PC-9 (cell line): ENCODE measurements around the gene NAA30. TPM values are rescaled to one million over a fixed set of nuclear protein-coding genes. Genes with fewer than 3 reads are reported as not detected.

Source experiments
- BruUV-seq: library from RNA; stranded (reverse); fragments of 400-500 nt; replicated peaks from 2 replicates; lab custom pipeline; 2021; lab: Mats Ljungman, UMichigan
- CTCF ChIA-PET: fragments of 300-600 bp; sonication (Branson Sonifier 250); formaldehyde crosslinking; loops from one replicate; lab custom pipeline; 2022; ENCODE audit warnings: antibody characterized with exemption; lab: Charles Lee
- POLR2A ChIA-PET: fragments of 300-600 bp; sonication (Branson Sonifier 250); formaldehyde crosslinking; loops from one replicate; lab custom pipeline; 2022; ENCODE audit warnings: antibody characterized with exemption; ENCODE audit not compliant: unreplicated experiment; lab: Charles Lee
- DNase-seq, 2 experiments: peaks; one replicate each; pipeline versions ENCODE4 v3.0.0 to v3.0.0-alpha.2; 2015 to 2022; ENCODE audit warnings: mixed read lengths in 1 of 2
- H2AFZ ChIP-seq: fragments of 200-600 bp; sonication (generic); 2 replicates; pipeline ENCODE4 v1.8.1; 2017; ENCODE audit warnings: antibody characterized with exemption
- H3F3A ChIP-seq: fragments of 200-600 bp; sonication (generic); 2 replicates; pipeline ENCODE4 v1.8.1; 2017; ENCODE audit warnings: antibody characterized with exemption, mild to moderate bottlenecking, low read depth; ENCODE audit not compliant: insufficient read depth
- H3K27ac ChIP-seq: fragments of 200-600 bp; sonication (generic); 2 replicates; pipeline ENCODE4 v1.6.1; 2016; ENCODE audit warnings: mixed run types
- H3K27me3 ChIP-seq: fragments of 200-600 bp; sonication (generic); 2 replicates; pipeline ENCODE4 v1.6.1; 2016; ENCODE audit warnings: low read depth, mixed run types; ENCODE audit not compliant: insufficient read depth
- H3K36me3 ChIP-seq: fragments of 200-600 bp; sonication (generic); 2 replicates; pipeline ENCODE4 v1.6.1; 2016; ENCODE audit warnings: low read depth, mixed run types
- H3K4me1 ChIP-seq: fragments of 200-600 bp; sonication (generic); replicated peaks from 2 replicates; pipeline ENCODE4 v1.6.1; 2016; ENCODE audit warnings: mixed run types; ENCODE audit not compliant: insufficient read depth
- H3K4me2 ChIP-seq: fragments of 200-600 bp; sonication (generic); 2 replicates; pipeline ENCODE4 v1.6.1; 2017; ENCODE audit warnings: mixed run types
- H3K4me3 ChIP-seq: fragments of 200-600 bp; sonication (generic); 2 replicates; pipeline ENCODE4 v1.6.1; 2016; ENCODE audit warnings: mixed run types
- H3K79me2 ChIP-seq: fragments of 200-600 bp; sonication (generic); 2 replicates; pipeline ENCODE4 v1.6.1; 2017; ENCODE audit warnings: low read depth, mixed run types
- H3K9me2 ChIP-seq: fragments of 200-600 bp; sonication (generic); 2 replicates; pipeline ENCODE4 v1.8.1; 2017; ENCODE audit warnings: mild to moderate bottlenecking; ENCODE audit not compliant: insufficient read depth
- H3K9me3 ChIP-seq: fragments of 200-600 bp; sonication (generic); 2 replicates; pipeline ENCODE4 v1.8.1; 2016; ENCODE audit warnings: low read depth; ENCODE audit not compliant: insufficient read depth
- H4K20me1 ChIP-seq: fragments of 200-600 bp; sonication (generic); 2 replicates; pipeline ENCODE4 v1.8.1; 2017; ENCODE audit not compliant: insufficient read depth
- EZH2 ChIP-seq: fragments of 200-600 bp; sonication (generic); IDR thresholded peaks from 2 replicates; pipeline ENCODE4 v1.8.0; 2017; ENCODE audit warnings: antibody characterized with exemption, low read depth
- intact Hi-C: fragments of 100-400 bp; cut with micrococcal nuclease; formaldehyde crosslinking; loops from one replicate; pipeline ENCODE4 v1.10.0; 2022; ENCODE audit not compliant: unreplicated experiment
- total RNA-seq: library from RNA; stranded (reverse); gene quantifications from 2 replicates; pipeline ENCODE4 v1.2.3, GENCODE V29; 2021
- TF ChIP-seq, protein P1 (sequence below): fragments of 200-600 bp; sonication (generic); conservative IDR thresholded peaks from 2 replicates; pipeline ENCODE4 v1.6.1; 2017; ENCODE audit warnings: mixed run types, antibody characterized with exemption, mild to moderate bottlenecking, moderate library complexity

The NAA30 gene
- total RNA-seq, 1 experiment from 2014 or later, result 14.2 TPM

DNA sequence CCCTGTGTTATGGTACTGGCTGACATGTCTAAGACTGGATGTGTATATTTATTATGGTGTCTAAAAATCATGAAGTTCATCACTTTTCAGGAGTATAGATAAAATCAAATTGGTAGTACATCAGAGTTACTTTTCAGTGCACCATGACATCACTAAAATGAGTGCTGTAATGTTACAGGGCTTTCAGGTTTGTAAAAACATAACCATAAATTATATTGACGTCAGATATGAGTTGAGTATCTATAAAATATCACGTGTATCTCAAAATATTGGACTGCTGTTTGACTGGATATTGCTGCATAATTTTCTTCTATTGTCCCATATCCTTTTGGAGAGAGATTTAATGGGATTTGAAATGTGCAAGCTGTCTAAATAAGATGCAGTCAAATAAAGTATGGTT lies 22.0 kb downstream of the NAA30 start:
- CTCF ChIA-PET, result interaction anchor here (0.6 kb wide), 1 partner anchor 783 kb away, joined by 4 read pairs; no protein-coding TSS in a partner anchor

DNA sequence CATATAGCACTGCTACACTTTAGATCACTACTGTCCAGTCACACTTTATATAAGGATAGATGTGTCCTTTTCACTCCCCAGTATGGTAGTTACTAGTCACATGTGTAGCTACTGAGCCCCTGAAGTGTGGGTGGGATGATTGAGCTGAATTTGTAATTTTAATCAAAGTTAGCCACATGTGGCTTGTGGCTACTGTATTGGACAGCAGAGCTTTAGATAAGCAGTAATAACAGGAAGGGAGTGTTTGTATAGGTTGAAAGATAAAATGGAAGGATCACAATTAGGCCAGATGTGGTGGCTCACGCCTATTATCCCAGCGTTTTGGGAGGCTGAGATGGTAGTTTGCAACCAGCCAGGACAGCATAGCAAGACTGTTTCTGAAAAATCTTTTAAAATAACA lies 23.5 kb downstream of the NAA30 start:
- Histone ChIP-seq H3K4me3 (no peak overlapping the region), H3K27ac (no peak overlapping the region), H3F3A (no peaks in the 10 kb centered on the region), H3K4me2 (no peak overlapping the region), H3K36me3 (0 out of 2 replicates have a peak, but pooled peaks cover 5% of the 10 kb centered on the region), H3K4me1 (no peaks in the 10 kb centered on the region), H3K27me3 (no peaks in the 10 kb centered on the region), H4K20me1 (no peaks in the 10 kb centered on the region; the same call in 1 of the 2 replicates), H2AFZ (no peak overlapping the region), H3K79me2 (no peaks in the 10 kb centered on the region), H3K9me2 (no peaks in the 10 kb centered on the region), H3K9me3 (no peaks in the 10 kb centered on the region)
- POLR2A ChIA-PET, result no interaction called here
- BruUV-seq, result no TSS peak
- no peak for DNase-seq
- TF ChIP-seq, protein P1, sequence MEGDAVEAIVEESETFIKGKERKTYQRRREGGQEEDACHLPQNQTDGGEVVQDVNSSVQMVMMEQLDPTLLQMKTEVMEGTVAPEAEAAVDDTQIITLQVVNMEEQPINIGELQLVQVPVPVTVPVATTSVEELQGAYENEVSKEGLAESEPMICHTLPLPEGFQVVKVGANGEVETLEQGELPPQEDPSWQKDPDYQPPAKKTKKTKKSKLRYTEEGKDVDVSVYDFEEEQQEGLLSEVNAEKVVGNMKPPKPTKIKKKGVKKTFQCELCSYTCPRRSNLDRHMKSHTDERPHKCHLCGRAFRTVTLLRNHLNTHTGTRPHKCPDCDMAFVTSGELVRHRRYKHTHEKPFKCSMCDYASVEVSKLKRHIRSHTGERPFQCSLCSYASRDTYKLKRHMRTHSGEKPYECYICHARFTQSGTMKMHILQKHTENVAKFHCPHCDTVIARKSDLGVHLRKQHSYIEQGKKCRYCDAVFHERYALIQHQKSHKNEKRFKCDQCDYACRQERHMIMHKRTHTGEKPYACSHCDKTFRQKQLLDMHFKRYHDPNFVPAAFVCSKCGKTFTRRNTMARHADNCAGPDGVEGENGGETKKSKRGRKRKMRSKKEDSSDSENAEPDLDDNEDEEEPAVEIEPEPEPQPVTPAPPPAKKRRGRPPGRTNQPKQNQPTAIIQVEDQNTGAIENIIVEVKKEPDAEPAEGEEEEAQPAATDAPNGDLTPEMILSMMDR, result no peak
- TF ChIP-seq EZH2, result no peak
- intact Hi-C loops, result no loop called here
- CTCF ChIA-PET, result no interaction called here

More for the DNA sequence above, 22.0 kb downstream of the NAA30 start:
- POLR2A ChIA-PET, result interaction anchor here (0.6 kb wide), 1 partner anchor 71 kb away, joined by 3 read pairs; no protein-coding TSS in a partner anchor
- Histone ChIP-seq H3K9me3 (no peaks in the 10 kb centered on the region), H4K20me1 (no peaks in the 10 kb centered on the region; the same call in none of the 2 replicates), H3K27ac (no peak overlapping the region), H3F3A (no peaks in the 10 kb centered on the region), H3K36me3 (0 out of 2 replicates have a peak, but pooled peaks cover 5% of the 10 kb centered on the region), H2AFZ (no peak overlapping the region), H3K9me2 (no peaks in the 10 kb centered on the region), H3K4me2 (no peak overlapping the region), H3K27me3 (no peaks in the 10 kb centered on the region), H3K79me2 (no peaks in the 10 kb centered on the region), H3K4me3 (no peak overlapping the region), H3K4me1 (no peaks in the 10 kb centered on the region)
- intact Hi-C loops, result no loop called here
- no TSS peak for BruUV-seq
- no peak for DNase-seq
- no peak for TF ChIP-seq EZH2
- TF ChIP-seq, protein P1, result no peak

DNA sequence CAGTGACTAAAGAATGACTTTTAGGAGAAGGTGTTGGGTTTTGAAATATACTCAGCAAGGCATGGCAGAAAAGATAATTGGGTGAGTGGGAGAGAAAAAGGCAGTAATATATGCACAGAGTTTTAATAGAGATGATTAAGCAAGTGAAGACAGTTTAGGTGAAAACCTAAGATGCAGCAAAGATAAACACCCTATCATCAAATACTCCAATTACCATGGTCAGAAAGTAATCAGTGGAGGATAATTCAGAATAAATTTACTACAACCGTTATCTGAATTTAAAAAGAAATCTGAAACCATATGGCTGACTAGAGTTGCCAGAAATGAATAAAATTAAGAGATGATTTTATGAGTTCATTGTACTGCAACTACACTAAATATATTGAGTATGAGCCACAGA lies 26.8 kb downstream of the NAA30 start:
- Histone ChIP-seq H3K9me2 (no peaks in the 10 kb centered on the region), H3K27me3 (no peaks in the 10 kb centered on the region), H3K4me1 (0 out of 2 replicates have a peak, but pooled peaks cover 5% of the 10 kb centered on the region), H2AFZ (no peak overlapping the region), H3K36me3 (no peaks in the 10 kb centered on the region), H4K20me1 (no peaks in the 10 kb centered on the region), H3K79me2 (no peaks in the 10 kb centered on the region), H3K4me2 (no peak overlapping the region), H3F3A (no peaks in the 10 kb centered on the region), H3K4me3 (no peak overlapping the region), H3K27ac (no peak overlapping the region), H3K9me3 (no peaks in the 10 kb centered on the region)
- BruUV-seq, result no TSS peak
- ChIA-PET CTCF (no interaction called here), POLR2A (no interaction called here)
- intact Hi-C loops, result no loop called here
- no peak for DNase-seq
- TF ChIP-seq, protein P1, result no peak
- no peak for TF ChIP-seq EZH2
